Renal cortical epithelial cell (primary cell): ENCODE results near the gene TNKS2. TPM values are rescaled to one million over a fixed set of nuclear protein-coding genes. Genes with fewer than 3 reads are reported as not detected.
"Not testable (repeated sequence)": the region's sequence is repeated elsewhere in the genome, so short reads cannot be mapped to it uniquely, and the experiment has no call there.

Source experiments
- DNase-seq: peaks from one replicate; pipeline ENCODE4 v3.0.0-alpha.2; 2011; ENCODE audit warnings: low read depth
- total RNA-seq: library from RNA; depleted of rRNA; stranded (reverse); fragments of >200 nt; gene quantifications from 2 replicates; pipeline ENCODE4 v1.2.3, GENCODE V29; 2014

Gene TNKS2
- total RNA-seq, 1 donor from 2014 or later, result 70.9 TPM

DNA sequence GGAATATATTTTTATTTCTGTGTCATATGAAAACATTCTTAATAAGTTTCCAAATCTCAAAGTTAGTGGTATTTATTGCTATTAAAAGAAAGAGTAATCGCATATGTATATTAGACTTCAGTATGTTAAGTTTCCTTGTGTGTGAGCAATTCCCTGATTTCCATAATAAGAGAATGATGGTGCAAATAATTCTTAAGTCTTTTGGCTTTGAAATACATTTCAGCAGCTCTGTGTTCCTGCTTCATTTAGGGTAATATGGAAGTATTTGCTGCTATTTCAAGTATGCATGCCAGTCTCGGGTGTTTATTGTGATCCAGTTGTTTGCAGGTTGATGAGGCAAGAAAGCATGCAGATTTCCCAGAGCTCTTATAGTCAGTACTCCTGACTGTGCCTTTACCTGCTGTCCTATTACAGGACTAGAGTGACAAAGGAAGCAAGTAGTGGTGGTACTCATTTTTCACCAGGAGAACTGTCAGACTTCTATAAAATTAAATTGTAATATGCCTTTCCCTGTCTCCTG is 67.4 kb downstream of the TNKS2 start:
- DNase-seq, result no peak

DNA sequence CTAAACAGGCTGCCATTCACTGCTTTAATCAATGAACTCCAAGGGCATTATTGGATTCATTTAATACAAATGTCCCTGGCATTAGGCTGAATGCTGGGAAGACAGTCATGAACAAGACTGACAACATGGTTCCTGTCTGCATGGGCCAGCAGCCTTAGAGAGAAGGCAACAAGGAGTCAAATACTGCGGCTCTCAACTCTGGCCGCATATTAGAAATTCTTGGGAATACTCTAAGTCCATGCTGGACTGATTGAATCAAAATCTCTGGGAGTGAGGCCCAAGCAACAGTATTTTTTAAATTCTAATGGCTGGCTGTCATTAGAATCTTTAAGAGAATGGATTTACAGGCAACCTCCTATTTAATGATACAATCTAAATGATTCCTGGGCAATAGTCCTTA is 76.9 kb downstream of the TNKS2 start:
- no peak for DNase-seq

DNA sequence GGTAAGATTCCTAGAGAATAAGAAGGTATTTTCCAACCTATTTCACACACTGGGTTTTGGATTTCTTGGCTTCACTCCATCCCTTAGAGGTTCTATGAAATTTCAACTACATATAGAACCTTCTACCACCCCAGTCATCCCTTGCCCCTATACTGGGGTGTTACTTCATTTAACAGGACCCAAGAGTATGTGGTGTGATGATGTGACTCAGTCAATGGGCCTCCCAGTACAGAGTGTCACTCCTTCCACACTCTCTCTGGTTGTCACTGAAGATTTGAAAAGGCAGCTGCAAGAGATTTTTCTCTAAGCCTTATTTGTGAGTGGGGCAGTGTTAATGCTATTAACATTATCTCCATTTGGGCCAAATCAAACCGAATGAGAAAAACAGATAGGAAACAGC is 77.6 kb downstream of the TNKS2 start:
- DNase-seq, result no peak

- DNase-seq, result peak; percentile 27
Measured at GRCh38 chr10:91879515-91880170, 81.4 kb downstream of the TNKS2 start.

DNA sequence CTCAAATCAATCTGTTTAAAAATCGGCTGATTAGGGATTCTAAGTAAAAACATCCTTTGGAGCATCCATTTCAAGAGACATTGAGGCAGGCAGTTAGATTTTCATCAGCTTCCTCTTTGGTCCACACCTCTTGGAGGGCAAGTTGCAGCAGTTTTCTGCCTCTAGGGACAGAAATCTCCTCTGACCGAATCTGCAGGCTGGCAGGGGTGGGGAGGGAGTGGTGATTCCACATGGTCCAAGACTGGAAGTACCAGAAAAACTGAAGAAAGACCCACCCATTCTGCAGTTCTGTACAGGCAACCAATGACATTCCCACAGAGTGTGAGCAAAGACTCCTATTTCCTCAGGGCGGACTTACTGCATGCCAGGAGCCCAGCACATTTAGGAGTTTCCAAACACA is 82.1 kb downstream of the TNKS2 start:
- DNase-seq, result no peak

DNA sequence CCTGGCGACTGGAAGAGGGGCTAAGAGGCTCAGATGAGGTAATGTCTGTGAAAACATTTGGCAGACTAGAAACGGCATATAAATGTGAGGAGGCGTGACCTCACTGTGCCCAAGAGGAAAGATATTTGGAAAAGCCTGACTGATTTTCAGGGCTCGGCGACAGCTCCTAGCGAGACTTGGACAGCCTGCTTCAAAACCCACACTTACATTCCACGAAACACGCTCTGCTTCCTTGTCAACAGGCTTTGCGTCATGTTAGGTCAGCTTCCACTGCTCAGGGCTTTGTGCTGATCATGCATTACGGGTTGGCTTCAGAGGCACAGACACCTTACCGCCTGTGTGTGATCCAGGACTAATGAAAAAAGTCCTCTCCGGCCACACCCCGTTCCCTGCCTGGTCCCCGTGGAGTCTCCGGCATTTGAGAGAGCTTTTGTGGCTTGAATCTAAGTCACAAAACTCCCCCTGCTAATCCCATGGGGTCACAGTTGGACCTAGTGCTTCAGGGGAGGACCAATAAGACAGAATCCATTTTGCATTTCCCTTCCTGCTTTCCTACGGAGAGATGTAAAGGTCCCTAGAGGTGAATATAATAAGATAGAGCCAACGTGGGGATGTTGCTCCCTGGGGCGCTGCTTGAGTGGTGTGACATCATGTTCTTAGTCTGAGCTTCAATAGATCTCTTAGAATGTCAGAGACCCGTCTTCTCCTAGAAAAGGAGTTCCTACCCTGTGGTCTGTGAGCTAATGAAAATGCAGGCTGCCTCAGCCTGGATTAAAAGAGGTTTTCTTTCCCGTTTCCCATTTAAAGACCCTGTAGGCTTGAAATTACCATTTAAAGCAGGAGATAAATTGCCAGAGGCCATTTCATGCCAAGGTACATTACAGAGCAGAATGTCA is 85.6 kb downstream of the TNKS2 start:
- DNase-seq, result peak; percentile 85

DNA sequence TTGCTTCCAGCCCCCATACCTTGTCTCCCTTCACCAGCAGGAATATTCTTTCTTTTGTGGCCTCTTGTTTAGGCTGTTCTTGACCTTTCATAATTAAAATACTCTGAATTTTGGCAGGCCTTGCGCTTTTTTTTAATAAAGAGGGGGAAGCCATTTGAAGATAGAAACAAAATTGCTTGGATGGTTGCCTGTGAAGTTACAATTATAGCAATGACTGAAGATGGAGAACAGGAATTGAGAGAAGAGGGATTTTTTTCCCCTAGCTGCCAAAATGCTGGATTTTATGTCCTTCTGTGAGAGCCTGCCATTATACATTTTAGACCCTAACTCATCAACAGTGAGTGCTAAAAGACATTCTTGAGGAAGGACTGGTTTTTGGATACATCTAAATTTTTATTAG is 86.3 kb downstream of the TNKS2 start:
- no peak for DNase-seq

GRCh38 chr10:91885362-91886079 is 87.3 kb downstream of the TNKS2 start:
- DNase-seq, result no peak

DNA sequence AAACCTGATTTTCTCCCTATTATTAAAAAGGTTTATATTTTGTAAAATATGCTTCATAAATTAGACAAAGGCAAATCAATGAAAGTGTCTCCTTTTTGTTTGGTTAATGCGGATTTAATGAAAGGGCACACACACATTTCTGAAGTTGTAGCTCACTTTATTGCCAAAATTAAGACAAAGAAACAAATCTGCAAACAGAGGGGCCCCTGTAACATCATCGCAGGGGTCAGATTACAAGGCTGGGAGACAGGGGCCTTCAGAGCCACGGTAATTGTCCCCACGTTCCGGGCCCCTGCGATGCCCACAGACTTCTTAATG is 88.7 kb downstream of the TNKS2 start:
- no peak for DNase-seq

GRCh38 chr10:91887272-91888076 is 89.2 kb downstream of the TNKS2 start:
- DNase-seq, result no peak

DNA sequence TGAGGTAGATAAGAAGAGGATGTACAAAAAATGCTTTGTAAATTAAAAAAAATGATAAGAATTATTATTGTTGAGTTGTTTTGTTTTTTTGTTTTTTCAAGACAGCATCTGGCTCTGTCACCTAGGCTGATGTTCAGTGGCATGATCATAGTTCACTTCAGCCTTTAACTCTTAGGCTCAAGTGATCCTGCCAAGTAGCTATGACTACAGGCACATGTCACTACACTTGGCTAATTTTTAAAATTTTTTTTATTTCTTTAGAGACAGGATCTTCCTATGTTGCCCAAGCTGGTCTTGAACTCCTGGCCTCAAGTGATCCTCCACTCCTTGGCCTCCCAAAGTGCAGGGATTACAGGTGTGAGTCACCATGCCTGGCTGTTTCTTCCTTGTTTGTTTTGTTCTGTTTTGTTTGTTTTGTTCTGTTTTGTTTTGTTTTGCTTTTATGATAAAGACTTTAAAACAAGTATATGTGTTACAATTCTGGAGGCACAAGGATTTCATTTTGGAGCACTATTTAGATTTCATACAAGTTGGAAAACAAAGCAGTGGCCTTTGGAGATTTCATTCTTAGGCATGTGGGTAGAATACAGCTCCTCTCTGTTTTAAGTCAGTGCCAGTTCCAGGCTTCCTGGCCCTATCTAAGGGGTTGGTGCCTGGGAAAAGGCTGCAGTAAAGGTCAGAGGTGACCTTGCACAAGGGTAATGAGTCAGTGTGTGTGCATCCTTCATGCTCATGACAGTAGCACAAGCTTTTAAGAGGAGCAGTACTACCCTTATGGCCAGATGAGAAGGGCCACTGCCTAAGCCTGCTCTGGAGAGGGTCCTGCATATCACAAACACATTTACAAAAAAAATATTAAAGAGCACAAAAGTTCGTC is 93.1 kb downstream of the TNKS2 start:
- DNase-seq, result peak; percentile 90

DNA sequence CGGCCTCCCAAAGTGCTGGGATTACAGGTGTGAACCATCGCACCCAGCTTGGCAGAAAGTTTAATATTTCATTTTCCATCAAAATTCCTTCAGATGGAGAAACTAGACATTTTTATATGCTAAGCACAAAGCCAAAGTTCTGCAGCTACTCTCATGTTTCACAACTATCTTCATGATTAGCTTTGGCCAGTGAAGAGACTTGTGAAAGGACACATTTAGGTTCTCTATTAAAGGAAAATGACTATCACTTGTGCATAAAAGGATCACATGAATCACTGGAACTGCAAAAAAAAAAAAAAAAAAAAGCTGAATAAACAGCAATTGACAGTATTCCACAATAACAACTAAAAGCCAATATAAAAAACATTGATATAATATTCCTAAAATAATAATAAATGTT is 94.8 kb downstream of the TNKS2 start:
- DNase-seq, result no peak

DNA sequence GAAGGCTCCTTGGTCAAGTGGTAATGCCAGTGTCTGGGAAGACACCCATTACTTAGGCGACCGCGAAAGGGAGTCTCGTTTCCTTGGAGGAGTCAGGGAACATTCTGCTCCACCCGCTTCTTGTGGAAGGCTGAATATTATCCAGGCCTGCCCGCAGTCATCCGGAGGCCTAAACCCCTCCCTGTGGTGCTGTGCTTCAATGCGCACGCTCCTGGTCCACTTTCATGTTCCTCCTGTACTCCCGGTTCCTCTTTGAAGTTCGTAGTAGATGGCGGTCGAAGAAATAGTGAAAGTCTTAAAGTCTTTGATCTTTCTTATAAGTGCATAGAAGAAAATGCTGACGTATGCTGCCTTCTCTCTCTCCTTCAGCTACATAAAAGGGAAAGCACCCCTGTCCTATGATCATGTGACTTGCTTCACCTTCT is 96.0 kb downstream of the TNKS2 start:
- not testable (repeated sequence) for DNase-seq

GRCh38 chr10:91896212-91896756 is 98.1 kb downstream of the TNKS2 start:
- DNase-seq, result no peak

DNA sequence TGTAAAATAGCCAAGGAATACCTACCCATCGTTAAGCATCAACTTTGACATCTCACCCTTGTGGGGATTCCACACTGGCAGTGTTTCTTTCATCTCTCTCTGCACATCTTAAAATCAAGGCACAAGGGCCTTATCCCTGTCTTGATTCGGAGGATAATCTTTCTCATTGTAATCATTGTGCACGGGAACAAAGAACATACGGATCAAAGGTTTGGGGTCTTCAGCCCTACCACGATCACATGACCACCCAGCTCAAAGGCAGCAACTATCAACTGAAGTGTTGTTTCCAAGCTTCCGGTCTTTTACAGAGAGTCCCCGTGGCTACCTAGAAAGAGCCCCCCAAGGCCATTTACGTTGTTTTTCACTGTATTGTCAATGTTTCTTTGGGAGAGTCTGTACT is 99.2 kb downstream of the TNKS2 start:
- no peak for DNase-seq

DNA sequence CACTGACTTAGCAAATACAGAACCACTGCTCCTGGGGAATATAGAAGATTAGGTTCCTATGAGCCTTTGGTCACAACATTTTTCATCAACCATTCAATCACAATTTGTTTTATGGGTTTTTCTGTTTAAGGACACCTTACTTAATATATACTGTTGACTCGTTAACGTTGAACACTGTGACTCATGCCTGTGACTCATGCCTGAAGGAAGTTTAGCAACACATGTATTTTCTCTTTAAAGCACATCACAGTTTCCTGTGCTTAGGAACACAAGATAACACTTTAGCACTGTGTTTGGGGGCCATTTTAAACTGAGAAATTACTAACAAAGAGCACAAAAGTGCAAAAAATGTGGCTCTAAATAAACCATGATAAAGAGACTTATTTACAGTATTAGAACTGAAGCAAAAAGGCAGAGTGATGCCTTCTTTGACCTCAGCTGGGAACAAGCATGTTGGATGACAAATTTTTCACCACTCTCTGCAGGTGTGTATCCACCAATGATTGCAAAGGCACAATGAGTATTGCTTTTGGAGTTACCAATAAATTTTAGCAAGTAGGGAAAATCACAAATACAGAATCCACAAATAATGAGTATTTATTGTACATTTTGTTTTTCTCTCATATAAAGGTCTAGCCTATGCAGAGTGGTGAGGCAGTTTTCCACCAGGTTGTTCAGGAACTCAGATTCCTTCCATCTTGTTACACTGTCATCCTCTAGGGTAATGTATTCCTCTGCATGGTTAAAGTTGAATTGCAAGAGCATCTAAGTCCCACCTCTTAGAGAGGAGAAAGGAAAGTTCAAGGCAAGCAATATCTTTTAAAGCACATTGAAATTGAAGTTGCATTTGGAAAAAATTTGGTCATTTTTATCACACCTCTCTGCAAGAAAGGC is 103.8 kb downstream of the TNKS2 start:
- peak; percentile 98 for DNase-seq

GRCh38 chr10:91907033-91907594 is 108.9 kb downstream of the TNKS2 start:
- DNase-seq, result peak; percentile 25

GRCh38 chr10:91907914-91908336 is 109.7 kb downstream of the TNKS2 start:
- no peak for DNase-seq
